Measurements from ENCODE around the gene FBXO8.

FBXO8 gene

GRCh38 chr4:174260099-174260498 is 23.4 kb downstream of the FBXO8 start:
- TF ChIP-seq POLR2A (IDR thresholded peaks at IDR 0.05; ENCODE audit: extremely low read depth, insufficient read length): no peak
- DNase-seq (ENCODE audit: low read depth): no peak

GRCh38 chr4:174259580-174259979 is 23.9 kb downstream of the FBXO8 start:
- DNase-seq (ENCODE audit: low read depth): no peak
- H3K4me3 ChIP-seq (ENCODE audit: low read depth, low read length): no peak overlapping the region
- TF ChIP-seq MAX (IDR thresholded peaks at IDR 0.05; ENCODE audit: low read depth, low read length): no peak

More at GRCh38 chr4:174260099-174260498, 23.4 kb downstream of the FBXO8 start:
- no peak overlapping the region for H3K4me3 ChIP-seq (ENCODE audit: low read depth, low read length)

GRCh38 chr4:174256277-174256713 is 27.2 kb downstream of the FBXO8 start:
- DNase-seq (ENCODE audit: low read depth): no peak
- no peak overlapping the region for H3K4me3 ChIP-seq (ENCODE audit: low read depth, low read length)
- TF ChIP-seq MYC (IDR thresholded peaks at IDR 0.05; ENCODE audit: low read depth, low read length) (no peak), POLR2A (IDR thresholded peaks at IDR 0.05; ENCODE audit: extremely low read depth, insufficient read length) (no peak), CTCF (IDR thresholded peaks at IDR 0.05; ENCODE audit: low read depth, low read length) (no peak), MAX (IDR thresholded peaks at IDR 0.05; ENCODE audit: low read depth, low read length) (no peak)

- DNase-seq (ENCODE audit: low read depth): no peak
- H3K4me3 ChIP-seq (ENCODE audit: low read depth, low read length): no peak overlapping the region
- no peak for TF ChIP-seq CTCF (IDR thresholded peaks at IDR 0.05; ENCODE audit: low read depth, low read length)
- no peak for TF ChIP-seq MAX (IDR thresholded peaks at IDR 0.05; ENCODE audit: low read depth, low read length)
- no peak for TF ChIP-seq MYC (IDR thresholded peaks at IDR 0.05; ENCODE audit: low read depth, low read length)
- no peak for TF ChIP-seq POLR2A (IDR thresholded peaks at IDR 0.05; ENCODE audit: extremely low read depth, insufficient read length)
Observed at GRCh38 chr4:174255786-174256185, 27.7 kb downstream of the FBXO8 start.

- no peak overlapping the region for H3K4me3 ChIP-seq (ENCODE audit: low read depth, low read length)
- no peak for DNase-seq (ENCODE audit: low read depth)
- TF ChIP-seq POLR2A (IDR thresholded peaks at IDR 0.05; ENCODE audit: extremely low read depth, insufficient read length) (no peak), MAX (IDR thresholded peaks at IDR 0.05; ENCODE audit: low read depth, low read length) (no peak), MYC (IDR thresholded peaks at IDR 0.05; ENCODE audit: low read depth, low read length) (no peak), CTCF (IDR thresholded peaks at IDR 0.05; ENCODE audit: low read depth, low read length) (no peak)
Observed at GRCh38 chr4:174255374-174255773, 28.1 kb downstream of the FBXO8 start.

GRCh38 chr4:174254613-174255012 is 28.9 kb downstream of the FBXO8 start:
- H3K4me3 ChIP-seq (ENCODE audit: low read depth, low read length): no peak overlapping the region
- TF ChIP-seq MAX (IDR thresholded peaks at IDR 0.05; ENCODE audit: low read depth, low read length): no peak
- TF ChIP-seq MYC (IDR thresholded peaks at IDR 0.05; ENCODE audit: low read depth, low read length): no peak
- TF ChIP-seq CTCF (IDR thresholded peaks at IDR 0.05; ENCODE audit: low read depth, low read length): no peak
- TF ChIP-seq POLR2A (IDR thresholded peaks at IDR 0.05; ENCODE audit: extremely low read depth, insufficient read length): no peak
- DNase-seq (ENCODE audit: low read depth): no peak

- TF ChIP-seq MYC (IDR thresholded peaks at IDR 0.05; ENCODE audit: low read depth, low read length): no peak
- no peak for TF ChIP-seq MAX (IDR thresholded peaks at IDR 0.05; ENCODE audit: low read depth, low read length)
- TF ChIP-seq CTCF (IDR thresholded peaks at IDR 0.05; ENCODE audit: low read depth, low read length): no peak
- no peak for DNase-seq (ENCODE audit: low read depth)
- H3K4me3 ChIP-seq (ENCODE audit: low read depth, low read length): no peak overlapping the region
Observed at GRCh38 chr4:174252412-174252811, 31.1 kb downstream of the FBXO8 start.

Measured in NB4 (cell line).